K562 (cell line): ENCODE results near the gene HOXC10. TPM values are rescaled to one million over a fixed set of nuclear protein-coding genes. Genes with fewer than 3 reads are reported as not detected.

ENCODE experiments used
- ATAC-seq: fragments of 200-7000 bp; cut with Tn5 transposase; 3 replicates; pipeline ENCODE4 v1.9.1; 2020; ENCODE audit warnings: moderate library complexity
- BruUV-seq: library from RNA; stranded (reverse); fragments of 400-500 nt; replicated peaks from 2 replicates; lab custom pipeline; 2021; lab: Mats Ljungman, UMichigan
- CTCF ChIA-PET: fragments of 300-600 bp; formaldehyde crosslinking; extraction: SDS; loops from one replicate; lab custom pipeline; 2021; ENCODE audit warnings: low intra/inter-chr PET ratio; lab: Yijun Ruan, JAX
- POLR2A ChIA-PET: fragments of 300-600, 350-650 bp; sonication (Branson Sonifier 250); formaldehyde crosslinking; extraction: SDS; loops from one replicate; lab custom pipeline; 2021; ENCODE audit warnings: antibody characterized with exemption, inconsistent platforms; lab: Yijun Ruan, JAX
- DNase-seq, 4 experiments: peaks; one replicate each; pipeline versions ENCODE4 v3.0.0 to v3.0.0-alpha.2; 2011 to 2018; ENCODE audit warnings: low spot score in 3 of 4, mixed read lengths in 3 of 4; ENCODE audit errors: extremely low read depth in 1 of 4
- FAIRE-seq: peaks from 2 replicates; lab custom pipeline; 2011; peaks lifted over from hg19 to GRCh38; lab: Jason Lieb, UNC
- H2AFZ ChIP-seq: 2 replicates; pipeline ENCODE4 v1.6.0; 2011; ENCODE audit warnings: low read depth, low read length, control low read depth, inconsistent platforms
- H3K27ac ChIP-seq: fragments of 200-600 bp; 3 replicates; pipeline ENCODE4 v1.8.0; 2011; ENCODE audit warnings: low read depth, mild to moderate bottlenecking, control low read depth, inconsistent platforms, low read length, moderate library complexity, mixed read lengths; ENCODE audit errors: extremely low read depth
- H3K27me3 ChIP-seq, 2 experiments: fragments of 300-600 bp in 1 of 2; 2 replicates in 1 of 2; 3 replicates in 1 of 2; pipeline versions ENCODE4 v1.6.0 to v1.8.0; 2011; ENCODE audit warnings: inconsistent platforms in 2 of 2, low read length in 2 of 2, mild to moderate bottlenecking in 1 of 2, mixed read lengths in 1 of 2, moderate library complexity in 1 of 2; ENCODE audit not compliant: control insufficient read depth in 2 of 2, insufficient read depth in 2 of 2
- H3K36me3 ChIP-seq: fragments of 300-600 bp; 3 replicates; pipeline ENCODE4 v1.8.0; 2011; ENCODE audit warnings: mild to moderate bottlenecking, low read length, inconsistent platforms; ENCODE audit not compliant: control insufficient read depth, insufficient read depth
- H3K4me1 ChIP-seq, 2 experiments: fragments of 200-600 bp in 1 of 2; replicated peaks in 1 of 2; 2 replicates in 1 of 2; 3 replicates in 1 of 2; pipeline versions ENCODE4 v1.5.1 to v1.8.0; 2011; ENCODE audit warnings: inconsistent platforms in 2 of 2, low read length in 2 of 2, mild to moderate bottlenecking in 1 of 2, mixed read lengths in 1 of 2, moderate library complexity in 1 of 2; ENCODE audit not compliant: control insufficient read depth in 2 of 2, insufficient read depth in 2 of 2
- H3K4me2 ChIP-seq: 2 replicates; pipeline ENCODE4 v1.6.1; 2011; ENCODE audit warnings: low read length, control low read depth, inconsistent platforms, mixed read lengths; ENCODE audit not compliant: insufficient read depth
- H3K4me3 ChIP-seq: fragments of 200-600 bp; sonication (generic), shearing (Covaris generic); 2 replicates; pipeline ENCODE4 v1.5.1; 2016; ENCODE audit warnings: control low read depth, inconsistent platforms
- H3K79me2 ChIP-seq: fragments of 200-600 bp; 3 replicates; pipeline ENCODE4 v1.8.0; 2011; ENCODE audit warnings: low read length, inconsistent platforms; ENCODE audit not compliant: control insufficient read depth, insufficient read depth
- H3K9ac ChIP-seq, 2 experiments: 2 replicates each; pipeline versions ENCODE4 v1.6.0 to v1.6.1; 2011; ENCODE audit warnings: low read depth in 2 of 2, low read length in 2 of 2, control low read depth in 1 of 2, inconsistent platforms in 1 of 2, mild to moderate bottlenecking in 1 of 2, mixed read lengths in 1 of 2; ENCODE audit not compliant: insufficient read depth in 1 of 2
- H3K9me1 ChIP-seq: one replicate; pipeline ENCODE4 v1.6.0; 2011; ENCODE audit warnings: inconsistent platforms, mild to moderate bottlenecking, low read length, moderate library complexity; ENCODE audit not compliant: control insufficient read depth, insufficient read depth
- H3K9me3 ChIP-seq: replicated peaks from 2 replicates; pipeline ENCODE4 v1.5.1; 2011; ENCODE audit warnings: low read depth, low read length, inconsistent platforms; ENCODE audit not compliant: control insufficient read depth, insufficient read depth
- H4K20me1 ChIP-seq: replicated peaks from 2 replicates; pipeline ENCODE4 v1.6.1; 2011; ENCODE audit warnings: low read length, inconsistent platforms, mixed read lengths; ENCODE audit not compliant: control insufficient read depth, insufficient read depth
- BHLHE40 ChIP-seq: IDR thresholded peaks from 2 replicates; pipeline ENCODE4 v1.6.1; 2011; ENCODE audit warnings: low read length, improper control_type of control experiment
- IRF2 ChIP-seq: sonication (generic); formaldehyde crosslinking; IDR thresholded peaks from 2 replicates; pipeline ENCODE4 v1.8.1; 2022; ENCODE audit warnings: mild to moderate bottlenecking, missing genetic modification reagents
- L3MBTL2 ChIP-seq: fragments of 450-650 bp; IDR thresholded peaks from 2 replicates; pipeline ENCODE4 v1.6.1; 2016; ENCODE audit warnings: mild to moderate bottlenecking, moderate library complexity
- SIN3A ChIP-seq, 2 experiments: fragments of 150-350 bp in 1 of 2; IDR thresholded peaks; 2 replicates each; pipeline ENCODE4 v1.6.1; 2011 to 2016; ENCODE audit warnings: borderline replicate concordance in 2 of 2, low read depth in 2 of 2, low read length in 2 of 2, mild to moderate bottlenecking in 2 of 2, moderate library complexity in 2 of 2; ENCODE audit not compliant: control insufficient read depth in 1 of 2
- TAF7 ChIP-seq: fragments of 450-650 bp; IDR thresholded peaks from 2 replicates; pipeline ENCODE4 v1.6.1; 2016; ENCODE audit warnings: missing genetic modification characterization, missing compliant biosample characterization
- ZBTB1 ChIP-seq: sonication (generic); formaldehyde crosslinking; IDR thresholded peaks from 2 replicates; pipeline ENCODE4 v1.8.1; 2023; ENCODE audit warnings: missing genetic modification reagents, low read depth, mild to moderate bottlenecking, borderline replicate concordance
- ZNF174 ChIP-seq: fragments of 250-450 bp; sonication (Bioruptor Pico); IDR thresholded peaks from 2 replicates; pipeline ENCODE4 v1.4.0; 2020; ENCODE audit warnings: mild to moderate bottlenecking
- ZNF57 ChIP-seq: fragments of 450-650 bp; formaldehyde crosslinking; IDR thresholded peaks from 2 replicates; pipeline ENCODE4 v1.4.0; 2020; ENCODE audit warnings: mild to moderate bottlenecking, moderate library complexity
- WGBS: fragments of 100-300 bp; shearing (Covaris generic); methylation state at CpG from one replicate; pipeline ENCODE4 v1.1.6; 2016; ENCODE audit warnings: low coverage, mixed read lengths; ENCODE audit not compliant: insufficient coverage; ENCODE audit errors: missing lambda C conversion rate; 5-methylcytosine and 5-hydroxymethylcytosine counted together
- in situ Hi-C: fragments of 300-500 bp; cut with MboI; formaldehyde crosslinking; loops from 4 replicates; pipeline ENCODE4 v1.15.0; 2018; ENCODE audit warnings: inconsistent platforms, mixed read lengths
- intact Hi-C: fragments of 100-400 bp; cut with micrococcal nuclease; formaldehyde crosslinking; loops from 2 replicates; pipeline ENCODE4 v1.14.2; 2022
- polyA plus RNA-seq, 8 experiments: library from polyadenylated mRNA; depleted of rRNA in 4 of 8; stranded (reverse) in 5 of 8; unstranded in 3 of 8; fragments of >200 nt; fragmentation: Nextera tagmentation in 2 of 8; fragmentation: Illumina TruSeq in 1 of 8; extraction: Ambion mirVana in 2 of 8; extraction: Trizol in 1 of 8; gene quantifications; 2 replicates each; pipeline versions ENCODE4 v1.2.1 to v1.2.3, GENCODE V29; 2011 to 2014; ENCODE audit warnings: inconsistent platforms in 1 of 8, missing spikeins in 1 of 8
- total RNA-seq, 7 experiments: library from RNA; depleted of rRNA in 6 of 7; stranded (reverse); fragments of >200 nt in 6 of 7; fragmentation: Illumina TruSeq in 2 of 7; extraction: Trizol in 2 of 7; gene quantifications; 2 replicates each; pipeline versions ENCODE4 v1.2.1 to v1.2.3, GENCODE V29; 2011 to 2021; ENCODE audit warnings: low replicate concordance in 1 of 7
- TF ChIP-seq, protein P1 (sequence below): sonication (generic); formaldehyde crosslinking; IDR thresholded peaks from 2 replicates; pipeline ENCODE4 v1.8.1; 2023; ENCODE audit warnings: mild to moderate bottlenecking, missing genetic modification reagents

HOXC10 gene
- total and polyA plus RNA-seq, 9 of the 15 experiments (the other 6 are each of a cell fraction or from before 2014, with no cell fraction given) = 0.13 to 0.77 (median 0.35) TPM; not detected in 2

DNA sequence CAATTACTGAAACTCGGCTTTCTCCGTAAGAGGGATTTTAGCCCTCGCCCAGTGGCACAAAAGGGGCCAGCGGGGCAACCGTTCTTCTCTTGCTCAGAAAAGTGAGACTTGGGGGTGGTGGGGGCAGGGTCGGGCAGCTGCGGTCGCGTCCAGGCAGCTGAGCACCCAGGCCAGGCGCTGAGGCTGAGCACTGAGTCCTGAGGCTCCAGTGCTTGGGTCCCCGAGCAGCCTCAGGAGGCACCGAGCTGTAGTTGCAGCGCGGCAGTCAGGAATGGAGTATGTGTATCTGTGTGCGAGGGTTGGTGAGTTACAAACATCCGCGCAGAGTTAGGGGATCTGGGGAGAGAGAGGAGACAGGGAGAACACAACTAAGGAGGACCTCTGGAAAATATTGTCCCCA, 39.2 kb downstream of the HOXC10 start:
- intact Hi-C loops (no loop called here), in situ Hi-C loops (loop anchor here (10.0 kb wide), 1 partner anchor 171 kb away; no protein-coding TSS in a partner anchor)
- Histone ChIP-seq H3K4me3 (no peak overlapping the region), H3K4me2 (no peak overlapping the region), H3K27me3 (no peaks in the 10 kb centered on the region), H3K27ac (no peak overlapping the region), H3K9ac (no peak overlapping the region), H3K79me2 (no peaks in the 10 kb centered on the region; the same call in 1 of the 3 replicates), H3K9me1 (no peaks in the 10 kb centered on the region), H4K20me1 (no peaks in the 10 kb centered on the region), H3K36me3 (no peaks in the 10 kb centered on the region), H3K9me3 (no peaks in the 10 kb centered on the region), H3K4me1 (peaks cover 13 to 30% of the 10 kb centered on the region in 2 experiments)
- ChIA-PET CTCF (no interaction called here), POLR2A (interaction anchor here (0.6 to 1.0 kb wide), 6 partner anchors 12 to 825 kb away, joined by 3 to 5 read pairs (median 3); no protein-coding TSS in a partner anchor)
- ATAC-seq = peak; percentile 18; the same call in 1 of the 3 replicates
- FAIRE-seq = no peak
- DNase-seq = no peak
- TF ChIP-seq TAF7 (tag) = no peak
- no peak for TF ChIP-seq ZNF57 (CRISPR knock-in tag)
- TF ChIP-seq ZNF174 (CRISPR knock-in tag) = no peak
- no peak for TF ChIP-seq BHLHE40
- TF ChIP-seq, protein P1, sequence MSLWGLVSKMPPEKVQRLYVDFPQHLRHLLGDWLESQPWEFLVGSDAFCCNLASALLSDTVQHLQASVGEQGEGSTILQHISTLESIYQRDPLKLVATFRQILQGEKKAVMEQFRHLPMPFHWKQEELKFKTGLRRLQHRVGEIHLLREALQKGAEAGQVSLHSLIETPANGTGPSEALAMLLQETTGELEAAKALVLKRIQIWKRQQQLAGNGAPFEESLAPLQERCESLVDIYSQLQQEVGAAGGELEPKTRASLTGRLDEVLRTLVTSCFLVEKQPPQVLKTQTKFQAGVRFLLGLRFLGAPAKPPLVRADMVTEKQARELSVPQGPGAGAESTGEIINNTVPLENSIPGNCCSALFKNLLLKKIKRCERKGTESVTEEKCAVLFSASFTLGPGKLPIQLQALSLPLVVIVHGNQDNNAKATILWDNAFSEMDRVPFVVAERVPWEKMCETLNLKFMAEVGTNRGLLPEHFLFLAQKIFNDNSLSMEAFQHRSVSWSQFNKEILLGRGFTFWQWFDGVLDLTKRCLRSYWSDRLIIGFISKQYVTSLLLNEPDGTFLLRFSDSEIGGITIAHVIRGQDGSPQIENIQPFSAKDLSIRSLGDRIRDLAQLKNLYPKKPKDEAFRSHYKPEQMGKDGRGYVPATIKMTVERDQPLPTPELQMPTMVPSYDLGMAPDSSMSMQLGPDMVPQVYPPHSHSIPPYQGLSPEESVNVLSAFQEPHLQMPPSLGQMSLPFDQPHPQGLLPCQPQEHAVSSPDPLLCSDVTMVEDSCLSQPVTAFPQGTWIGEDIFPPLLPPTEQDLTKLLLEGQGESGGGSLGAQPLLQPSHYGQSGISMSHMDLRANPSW (CRISPR knock-in tag) = no peak
- no peak for TF ChIP-seq SIN3A (IDR thresholded peaks at IDR 0.05; ENCODE audit: borderline replicate concordance in 2 of 2, control insufficient read depth in 1 of 2, low read depth in 2 of 2, low read length in 2 of 2)
- TF ChIP-seq IRF2 = no peak
- TF ChIP-seq L3MBTL2 = no peak
- no peak for TF ChIP-seq ZBTB1 (CRISPR knock-in tag)
- TF ChIP-seq, all 486 proteins: peak for 0
- no peak overlapping the region for H2AFZ ChIP-seq
- WGBS = 68% methylated on average over 16 of the region's 17 CpGs
- BruUV-seq = no TSS peak
